H1 (cell line): ENCODE data around the gene PPP1R10. TPM values are rescaled to one million over a fixed set of nuclear protein-coding genes. Genes with fewer than 3 reads are reported as not detected.

Source experiments
- CTCF ChIA-PET: fragments of 300-600 bp; sonication (Branson Sonifier 250); formaldehyde crosslinking; loops from one replicate; lab custom pipeline; 2021; ENCODE audit not compliant: partially characterized antibody; lab: Charles Lee
- POLR2A ChIA-PET: fragments of 300-600 bp; sonication (Branson Sonifier 250); formaldehyde crosslinking; loops from one replicate; lab custom pipeline; 2021; ENCODE audit warnings: inconsistent platforms; ENCODE audit not compliant: partially characterized antibody; lab: Charles Lee
- DNase-seq, 2 experiments: peaks; one replicate each; pipeline versions ENCODE4 v3.0.0 to v3.0.0-alpha.2; 2010 to 2022; ENCODE audit warnings: low spot score in 2 of 2, low read depth in 1 of 2, mixed read lengths in 1 of 2
- FAIRE-seq: peaks from 2 replicates; lab custom pipeline; 2011; peaks lifted over from hg19 to GRCh38; lab: Jason Lieb, UNC
- H2AFZ ChIP-seq: 2 replicates; pipeline ENCODE4 v1.8.1; 2012; ENCODE audit warnings: low read length, inconsistent platforms
- H2AK5ac ChIP-seq: 2 replicates; pipeline ENCODE4 v1.6.1; 2013; ENCODE audit warnings: low read depth, low read length
- H2BK120ac ChIP-seq: replicated peaks from 2 replicates; pipeline ENCODE3; 2013; ENCODE audit warnings: low read depth, low read length, inconsistent platforms
- H2BK12ac ChIP-seq: 2 replicates; pipeline ENCODE4 v1.6.1; 2013; ENCODE audit warnings: low read depth, low read length
- H2BK15ac ChIP-seq: 2 replicates; pipeline ENCODE4 v1.6.1; 2013; ENCODE audit warnings: low read length
- H2BK20ac ChIP-seq: 2 replicates; pipeline ENCODE4 v1.6.1; 2013; ENCODE audit warnings: low read length
- H2BK5ac ChIP-seq: 2 replicates; pipeline ENCODE4 v1.6.1; 2013; ENCODE audit warnings: low read depth, low read length
- H3K14ac ChIP-seq: 2 replicates; pipeline ENCODE4 v1.6.1; 2013; ENCODE audit warnings: inconsistent platforms; ENCODE audit not compliant: insufficient read length
- H3K18ac ChIP-seq: 2 replicates; pipeline ENCODE4 v1.6.1; 2013; ENCODE audit warnings: low read length; ENCODE audit errors: extremely low read depth
- H3K23ac ChIP-seq: 2 replicates; pipeline ENCODE4 v1.6.1; 2013; ENCODE audit warnings: inconsistent platforms; ENCODE audit not compliant: insufficient read length
- H3K23me2 ChIP-seq: 2 replicates; pipeline ENCODE4 v1.6.1; 2013; ENCODE audit warnings: low read depth, low read length
- H3K27ac ChIP-seq: 2 replicates; pipeline ENCODE4 v1.6.1; 2011; ENCODE audit warnings: low read depth, low read length, inconsistent platforms
- H3K27me3 ChIP-seq, 4 experiments: replicated peaks in 1 of 4; 1 replicate in 1 of 4; 2 replicates in 3 of 4; pipeline versions ENCODE4 v1.6.1 to v1.8.1; 2011 to 2013; ENCODE audit warnings: low read length in 3 of 4, mild to moderate bottlenecking in 3 of 4, inconsistent platforms in 2 of 4, mixed read lengths in 2 of 4, moderate library complexity in 1 of 4; ENCODE audit not compliant: control insufficient read depth in 3 of 4, insufficient read depth in 3 of 4; ENCODE audit errors: extremely low read depth in 1 of 4
- H3K36me3 ChIP-seq, 4 experiments: 2 replicates each; pipeline versions ENCODE4 v1.6.1 to v1.8.1; 2011 to 2013; ENCODE audit warnings: mild to moderate bottlenecking in 4 of 4, low read length in 3 of 4, moderate library complexity in 2 of 4, control low read depth in 1 of 4, inconsistent platforms in 1 of 4; ENCODE audit not compliant: insufficient read depth in 4 of 4, control insufficient read depth in 2 of 4
- H3K4ac ChIP-seq: replicated peaks from 2 replicates; pipeline ENCODE3; 2013; ENCODE audit warnings: low read length, low read depth, mixed read lengths, inconsistent platforms; ENCODE audit not compliant: insufficient read length
- H3K4me1 ChIP-seq, 4 experiments: replicated peaks in 1 of 4; 1 replicate in 1 of 4; 2 replicates in 3 of 4; pipeline versions ENCODE4 v1.6.1 to v1.8.1; 2011 to 2013; ENCODE audit warnings: low read length in 3 of 4, inconsistent platforms in 2 of 4, mixed read lengths in 1 of 4; ENCODE audit not compliant: insufficient read depth in 4 of 4, control insufficient read depth in 3 of 4
- H3K4me2 ChIP-seq, 2 experiments: 2 replicates each; pipeline versions ENCODE4 v1.6.1 to v1.8.1; 2011 to 2013; ENCODE audit warnings: low read depth in 2 of 2, low read length in 2 of 2, control low read depth in 1 of 2, inconsistent platforms in 1 of 2, mild to moderate bottlenecking in 1 of 2; ENCODE audit not compliant: insufficient read depth in 1 of 2
- H3K4me3 ChIP-seq, 4 experiments: fragments of 200-600, 300-600 bp in 1 of 4; sonication (generic), shearing (Covaris generic), sonication (Bioruptor Twin) in 1 of 4; 2 replicates each; pipeline versions ENCODE4 v1.5.1 to v1.8.1; 2011 to 2016; ENCODE audit warnings: low read length in 4 of 4, low read depth in 3 of 4, control low read depth in 2 of 4, inconsistent platforms in 2 of 4, mild to moderate bottlenecking in 2 of 4, mixed read lengths in 1 of 4, moderate library complexity in 1 of 4; ENCODE audit not compliant: insufficient read depth in 2 of 4; ENCODE audit errors: extremely low read depth in 1 of 4
- H3K56ac ChIP-seq: replicated peaks from 2 replicates; pipeline ENCODE3; 2013; ENCODE audit warnings: low read depth, mild to moderate bottlenecking, mixed read lengths, low read length, inconsistent platforms; ENCODE audit not compliant: insufficient read length
- H3K79me1 ChIP-seq: 2 replicates; pipeline ENCODE4 v1.6.1; 2013; ENCODE audit warnings: low read depth, low read length, control low read depth
- H3K79me2 ChIP-seq, 2 experiments: 2 replicates each; pipeline versions ENCODE4 v1.6.1 to v1.8.1; 2012 to 2013; ENCODE audit warnings: low read length in 2 of 2, mild to moderate bottlenecking in 2 of 2, inconsistent platforms in 1 of 2; ENCODE audit not compliant: insufficient read depth in 2 of 2, control insufficient read depth in 1 of 2
- H3K9ac ChIP-seq, 4 experiments: replicated peaks in 1 of 4; 1 replicate in 1 of 4; 2 replicates in 3 of 4; pipeline versions ENCODE4 v1.6.1 to v1.8.1; 2011 to 2013; ENCODE audit warnings: low read depth in 3 of 4, low read length in 3 of 4, control low read depth in 2 of 4, mild to moderate bottlenecking in 2 of 4, moderate library complexity in 2 of 4, inconsistent platforms in 1 of 4; ENCODE audit errors: extremely low read depth in 1 of 4
- H3K9me3 ChIP-seq, 2 experiments: 2 replicates each; pipeline versions ENCODE4 v1.6.1 to v1.8.1; 2012 to 2013; ENCODE audit warnings: mild to moderate bottlenecking in 2 of 2, moderate library complexity in 2 of 2, control low read depth in 1 of 2, inconsistent platforms in 1 of 2, low read depth in 1 of 2, low read length in 1 of 2, mixed read lengths in 1 of 2; ENCODE audit not compliant: insufficient read depth in 2 of 2
- H4K20me1 ChIP-seq, 2 experiments: replicated peaks in 1 of 2; 2 replicates each; pipeline versions ENCODE3 to v1.8.1; 2011 to 2013; ENCODE audit warnings: inconsistent platforms in 2 of 2, low read length in 2 of 2, mild to moderate bottlenecking in 1 of 2; ENCODE audit not compliant: insufficient read depth in 2 of 2, control insufficient read depth in 1 of 2
- H4K5ac ChIP-seq: 2 replicates; pipeline ENCODE4 v1.6.1; 2013; ENCODE audit warnings: low read length, low read depth, mixed read lengths, inconsistent platforms; ENCODE audit not compliant: insufficient read length
- H4K8ac ChIP-seq: 2 replicates; pipeline ENCODE4 v1.8.0; 2013; ENCODE audit warnings: mild to moderate bottlenecking, moderate library complexity, low read length, inconsistent platforms; ENCODE audit not compliant: insufficient read depth; ENCODE audit errors: extremely low read depth
- H4K91ac ChIP-seq: replicated peaks from 2 replicates; pipeline ENCODE3; 2013; ENCODE audit warnings: low read length, mixed read lengths, inconsistent platforms; ENCODE audit not compliant: insufficient read length
- ATF3 ChIP-seq: IDR thresholded peaks from 2 replicates; pipeline ENCODE4 v1.6.1; 2011; ENCODE audit warnings: low read depth, mild to moderate bottlenecking, low read length; ENCODE audit not compliant: insufficient read depth
- BACH1 ChIP-seq: IDR thresholded peaks from 2 replicates; pipeline ENCODE4 v1.6.1; 2012; ENCODE audit warnings: low read length, improper control_type of control experiment
- BRCA1 ChIP-seq: IDR thresholded peaks from 2 replicates; pipeline ENCODE4 v1.6.1; 2012; ENCODE audit warnings: low read depth, low read length, improper control_type of control experiment
- CBX5 ChIP-seq: fragments of 300-800, 300-1000 bp; sonication (generic); IDR thresholded peaks from 2 replicates; pipeline ENCODE4 v1.7.1; 2016; ENCODE audit warnings: antibody characterized with exemption, low read length, low read depth
- CREB1 ChIP-seq: IDR thresholded peaks from 2 replicates; pipeline ENCODE4 v1.6.1; 2012; ENCODE audit warnings: inconsistent platforms
- KDM1A ChIP-seq: fragments of 200-600, 300-600 bp; sonication (generic); IDR thresholded peaks from 2 replicates; pipeline ENCODE4 v1.7.1; 2016; ENCODE audit warnings: mild to moderate bottlenecking, low read length, borderline replicate concordance
- NANOG ChIP-seq: IDR thresholded peaks from 2 replicates; pipeline ENCODE4 v1.6.1; 2011; ENCODE audit warnings: low read length, low read depth, mild to moderate bottlenecking, inconsistent platforms; ENCODE audit not compliant: insufficient read depth, poor library complexity, severe bottlenecking
- RXRA ChIP-seq: IDR thresholded peaks from 2 replicates; pipeline ENCODE4 v1.6.1; 2011; ENCODE audit warnings: low read depth, mild to moderate bottlenecking, low read length, moderate library complexity; ENCODE audit not compliant: insufficient read depth
- SIN3A ChIP-seq, 2 experiments: IDR thresholded peaks in 1 of 2; conservative IDR thresholded peaks in 1 of 2; 2 replicates each; pipeline ENCODE4 v1.6.1; 2011 to 2012; ENCODE audit warnings: low read length in 2 of 2, improper control_type of control experiment in 1 of 2, low read depth in 1 of 2, mild to moderate bottlenecking in 1 of 2
- SP4 ChIP-seq: IDR thresholded peaks from 2 replicates; pipeline ENCODE4 v1.6.1; 2012; ENCODE audit warnings: low read length, inconsistent platforms
- SRF ChIP-seq: IDR thresholded peaks from 2 replicates; pipeline ENCODE4 v1.6.1; 2011; ENCODE audit warnings: mild to moderate bottlenecking, low read depth, low read length, moderate library complexity
- TAF1 ChIP-seq: IDR thresholded peaks from 2 replicates; pipeline ENCODE4 v1.6.1; 2011; ENCODE audit warnings: mild to moderate bottlenecking, low read depth, low read length
- TAF7 ChIP-seq: optimal IDR thresholded peaks from 2 replicates; pipeline ENCODE3; 2011; ENCODE audit warnings: low read depth, mild to moderate bottlenecking, inconsistent platforms, low read length, moderate library complexity, borderline replicate concordance
- TBP ChIP-seq: IDR thresholded peaks from 2 replicates; pipeline ENCODE4 v1.6.1; 2011; ENCODE audit warnings: low read depth, low read length, improper control_type of control experiment
- WGBS, 2 experiments: shearing (Covaris generic) in 1 of 2; methylation state at CpG; one replicate each; pipeline versions ENCODE4 v1.1.6 to v1.1.7; 2013 to 2015; ENCODE audit warnings: low lambda C conversion rate in 2 of 2, mixed read lengths in 2 of 2, inconsistent platforms in 1 of 2, low coverage in 1 of 2, missing lambda C conversion rate in 1 of 2; ENCODE audit not compliant: insufficient replicate concordance in 2 of 2, insufficient coverage in 1 of 2, insufficient read length in 1 of 2; ENCODE audit errors: extremely low coverage in 1 of 2, missing lambda C conversion rate in 1 of 2; 5-methylcytosine and 5-hydroxymethylcytosine counted together
- polyA plus RNA-seq, 7 experiments: library from polyadenylated mRNA; depleted of rRNA in 3 of 7; stranded (reverse) in 5 of 7; unstranded in 2 of 7; fragments of >200 nt in 5 of 7; fragments of 200-250 nt in 2 of 7; gene quantifications; 1 replicate in 5 of 7; 2 replicates in 1 of 7; 4 replicates in 1 of 7; pipeline versions ENCODE4 v1.2.1 to v1.2.3, GENCODE V29; 2011 to 2013; ENCODE audit warnings: missing spikeins in 2 of 7, mixed read lengths in 2 of 7
- total RNA-seq: library from RNA; stranded (reverse); fragmentation: NEBNext Ultra II Directional; extraction: Animal tissue kit (Norgen Biotek cat#: 25700); gene quantifications from 2 replicates; pipeline ENCODE4 v1.2.1, GENCODE V29; 2021

Gene PPP1R10
- total and polyA plus RNA-seq, 2 of the 8 experiments (the other 6 are each of a cell fraction or from before 2014, with no cell fraction given), result 23.9 to 89.1 TPM

- Histone ChIP-seq H4K20me1 (peaks cover 3 to 11% of the 10 kb centered on the region in 2 experiments), H2BK5ac (no peak overlapping the region), H3K4me1 (no peaks in the 10 kb centered on the region), H3K56ac (no peak overlapping the region), H3K79me2 (peaks cover 0 to 5% of the 10 kb centered on the region in 2 experiments; a peak in 1 of 4 replicates), H3K4ac (no peak overlapping the region), H2BK12ac (no peak overlapping the region), H2BK120ac (no peak overlapping the region), H2BK20ac (no peak overlapping the region), H3K79me1 (peaks cover 2% of the 10 kb centered on the region; the same call in 1 of the 2 replicates), H2AK5ac (no peak overlapping the region), H3K36me3 (peaks cover 21 to 84% (median 61%) of the 10 kb centered on the region in 4 experiments), H3K4me3 (no peak overlapping the region), H3K14ac (no peak overlapping the region), H3K9me3 (peaks cover 0 to 2% of the 10 kb centered on the region in 2 experiments; a peak in 1 of 4 replicates), H3K9ac (no peak overlapping the region), H3K27ac (no peak overlapping the region), H3K23me2 (no peaks in the 10 kb centered on the region), H4K91ac (no peak overlapping the region), H3K23ac (no peak overlapping the region), H3K27me3 (no peaks in the 10 kb centered on the region), H4K5ac (no peak overlapping the region), H4K8ac (no peak overlapping the region), H3K18ac (no peak overlapping the region), H3K4me2 (no peak overlapping the region), H2BK15ac (no peak overlapping the region), H2AFZ (no peak overlapping the region)
- ChIA-PET POLR2A (interaction anchor here (0.8 to 27.0 kb wide), 12 partner anchors 4 to 113 kb away, joined by 3 to 712 read pairs (median 6); partner anchors contain the start of genes ABCF1, ATAT1, GNL1 and MRPS18B), CTCF (interaction anchor here (0.6 to 2.7 kb wide), 8 partner anchors 11 to 348 kb away, joined by 3 to 9 read pairs (median 4); no protein-coding TSS in a partner anchor)
- 97% methylated on average over 8 of the region's 8 CpGs; no CpG with 5 or more reads in 1 of the 2 experiments for WGBS, 2 experiments
- DNase-seq (no peak), FAIRE-seq (no peak)
- TF ChIP-seq SIN3A (conservative IDR thresholded peaks at IDR 0.05 in 1 of 2, IDR thresholded peaks at IDR 0.05 in 1 of 2; ENCODE audit: low read depth in 1 of 2, low read length in 2 of 2) (no peak), CBX5 (no peak), SP4 (no peak), TAF1 (no peak), CREB1 (no peak), BACH1 (no peak), SRF (no peak), ATF3 (no peak), RXRA (no peak), TBP (no peak), TAF7 (no peak), BRCA1 (no peak), NANOG (no peak), KDM1A (no peak)
These were observed 26.5 kb downstream of the PPP1R10 start for GRCh38 chr6:30590509-30590908.
